HAP-1 (cell line): Measurements from ENCODE around the gene STK17B.
"Not testable (repeated sequence)": the region's sequence is repeated elsewhere in the genome, so short reads cannot be mapped to it uniquely, and the experiment has no call there.

ENCODE experiments used
- DNase-seq, 2 experiments: peaks; one replicate each; pipeline ENCODE4 v3.0.0-alpha.2; 2016 to 2020; ENCODE audit warnings: low spot score in 2 of 2
- H3K27me3 ChIP-seq: fragments of 250-450 bp; sonication (Bioruptor Pico); 2 replicates; pipeline ENCODE4 v1.5.1; 2020; ENCODE audit warnings: low read depth, mild to moderate bottlenecking, moderate library complexity
- H3K36me3 ChIP-seq: fragments of 250-450 bp; sonication (Bioruptor Pico); replicated peaks from 2 replicates; pipeline ENCODE4 v1.5.1; 2020; ENCODE audit warnings: mild to moderate bottlenecking
- H3K4me1 ChIP-seq: fragments of 250-450 bp; sonication (Bioruptor Pico); 2 replicates; pipeline ENCODE4 v1.5.1; 2020; ENCODE audit warnings: mild to moderate bottlenecking
- H3K4me3 ChIP-seq: fragments of 250-450 bp; sonication (Bioruptor Pico); 2 replicates; pipeline ENCODE4 v1.5.1; 2020; ENCODE audit warnings: mild to moderate bottlenecking, moderate library complexity
- H3K9me3 ChIP-seq: fragments of 250-450 bp; sonication (Bioruptor Pico); 2 replicates; pipeline ENCODE4 v1.5.1; 2020; ENCODE audit warnings: mild to moderate bottlenecking, moderate library complexity
- in situ Hi-C: fragments of 300-500 bp; cut with MboI; formaldehyde crosslinking; loops from 3 replicates; pipeline ENCODE4 v1.14.3; 2020; ENCODE audit warnings: low sequenced_read_pairs, inconsistent platforms, mixed read lengths

The STK17B gene

DNA sequence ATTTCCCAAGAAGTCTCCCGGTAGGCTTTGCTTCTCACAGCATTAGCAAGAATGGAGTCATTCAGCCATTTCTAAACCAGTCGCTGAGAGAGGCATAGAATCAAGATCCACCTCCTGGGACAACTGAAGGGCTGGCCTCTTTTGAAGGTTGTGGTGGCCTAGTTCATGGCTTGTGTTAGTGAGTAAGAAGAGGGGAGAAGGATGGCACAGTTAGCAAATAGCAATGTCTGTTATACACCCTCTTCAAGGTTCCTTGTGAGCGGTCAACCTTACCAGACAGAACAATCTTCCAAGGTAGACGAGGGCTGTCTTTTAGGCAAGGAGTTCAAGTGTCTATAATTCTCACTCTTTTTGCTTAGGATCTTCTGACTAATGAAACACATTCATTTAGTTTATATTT is 67.3 kb downstream of the STK17B start:
- H3K27me3 ChIP-seq: no peaks in the 10 kb centered on the region
- no peak for DNase-seq
- H3K9me3 ChIP-seq: no peaks in the 10 kb centered on the region
- H3K4me1 ChIP-seq: no peaks in the 10 kb centered on the region
- H3K4me3 ChIP-seq: no peak overlapping the region
- in situ Hi-C loops: no loop called here
- no peaks in the 10 kb centered on the region for H3K36me3 ChIP-seq

DNA sequence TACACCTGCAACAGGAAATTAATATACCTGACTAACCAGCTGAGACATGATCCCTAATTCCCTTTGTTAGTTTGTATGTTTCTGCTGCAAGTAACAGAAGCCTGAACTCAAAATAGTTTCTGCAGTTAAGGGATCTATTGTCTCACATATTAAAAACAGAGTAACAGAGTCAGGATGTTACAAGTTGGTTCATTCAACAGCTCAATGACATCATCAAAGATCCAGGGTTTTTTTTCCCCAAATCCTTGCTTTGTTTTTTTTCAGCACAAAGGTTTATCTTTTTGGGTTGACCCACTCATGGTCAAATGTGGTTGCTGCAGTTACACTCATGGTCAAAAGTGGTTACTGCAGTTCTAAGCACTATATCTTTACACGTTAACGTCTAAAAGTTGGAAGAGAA is 67.8 kb downstream of the STK17B start:
- Histone ChIP-seq H3K36me3 (no peaks in the 10 kb centered on the region), H3K4me3 (no peak overlapping the region), H3K9me3 (no peaks in the 10 kb centered on the region), H3K27me3 (no peaks in the 10 kb centered on the region), H3K4me1 (no peaks in the 10 kb centered on the region)
- no peak for DNase-seq
- in situ Hi-C loops: no loop called here

DNA sequence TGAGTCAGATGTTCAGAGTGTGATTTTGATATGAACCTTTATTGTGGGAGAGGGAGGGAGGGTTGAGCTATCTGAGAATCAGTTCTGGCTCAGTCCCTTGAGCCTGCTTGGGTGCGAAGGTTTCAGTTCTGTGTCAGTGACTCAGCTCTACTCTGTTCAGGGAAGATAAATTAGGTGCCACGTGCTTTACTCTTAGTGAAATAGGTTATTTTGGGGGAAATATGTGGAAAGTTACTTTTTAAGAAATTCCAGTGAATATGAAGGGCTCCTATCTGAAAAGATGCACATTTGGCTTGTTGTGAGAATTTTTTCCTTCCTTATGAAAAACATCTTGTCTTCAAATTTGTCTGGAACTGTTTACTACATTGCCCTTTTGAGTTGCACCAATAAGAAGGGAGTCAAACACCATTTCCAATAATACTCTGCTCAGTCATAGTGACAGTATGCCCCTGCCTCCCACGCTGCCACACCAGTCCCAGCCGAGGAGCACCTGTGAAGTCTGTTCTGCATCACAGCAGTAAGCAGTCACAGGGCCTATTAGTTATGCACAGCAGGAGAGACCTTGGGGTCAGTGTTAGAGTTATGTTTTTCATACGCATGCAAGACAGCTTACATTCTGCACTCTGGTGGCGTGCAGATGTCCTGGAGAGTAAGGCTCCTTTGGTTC is 69.9 kb downstream of the STK17B start:
- Histone ChIP-seq H3K4me1 (peaks cover 3% of the 10 kb centered on the region; the same call in 1 of the 2 replicates), H3K36me3 (no peaks in the 10 kb centered on the region), H3K27me3 (no peaks in the 10 kb centered on the region), H3K9me3 (no peaks in the 10 kb centered on the region), H3K4me3 (no peak overlapping the region)
- no peak for DNase-seq
- in situ Hi-C loops: no loop called here

DNA sequence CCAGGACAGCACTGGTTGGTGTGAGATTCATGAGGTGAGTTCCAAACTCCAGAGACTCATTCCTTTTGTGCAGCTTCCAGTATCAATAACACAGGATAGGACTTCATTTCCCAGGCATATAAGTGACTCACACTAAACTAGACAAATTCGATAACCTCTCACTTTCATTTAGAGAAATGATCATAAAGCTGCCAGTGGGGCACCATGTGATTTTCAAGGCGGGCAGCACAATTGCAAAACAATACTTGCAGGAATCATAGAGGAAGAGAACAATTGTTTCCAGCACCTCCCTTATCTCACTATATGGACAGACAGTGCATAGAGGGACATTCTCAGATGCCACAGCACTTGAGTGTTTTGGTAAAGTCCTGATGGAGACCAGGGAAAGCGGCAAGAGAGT is 71.5 kb downstream of the STK17B start:
- Histone ChIP-seq H3K4me1 (peaks cover 3% of the 10 kb centered on the region; the same call in 1 of the 2 replicates), H3K4me3 (no peak overlapping the region), H3K9me3 (no peaks in the 10 kb centered on the region), H3K36me3 (no peaks in the 10 kb centered on the region), H3K27me3 (no peaks in the 10 kb centered on the region)
- in situ Hi-C loops: no loop called here
- DNase-seq: no peak

DNA sequence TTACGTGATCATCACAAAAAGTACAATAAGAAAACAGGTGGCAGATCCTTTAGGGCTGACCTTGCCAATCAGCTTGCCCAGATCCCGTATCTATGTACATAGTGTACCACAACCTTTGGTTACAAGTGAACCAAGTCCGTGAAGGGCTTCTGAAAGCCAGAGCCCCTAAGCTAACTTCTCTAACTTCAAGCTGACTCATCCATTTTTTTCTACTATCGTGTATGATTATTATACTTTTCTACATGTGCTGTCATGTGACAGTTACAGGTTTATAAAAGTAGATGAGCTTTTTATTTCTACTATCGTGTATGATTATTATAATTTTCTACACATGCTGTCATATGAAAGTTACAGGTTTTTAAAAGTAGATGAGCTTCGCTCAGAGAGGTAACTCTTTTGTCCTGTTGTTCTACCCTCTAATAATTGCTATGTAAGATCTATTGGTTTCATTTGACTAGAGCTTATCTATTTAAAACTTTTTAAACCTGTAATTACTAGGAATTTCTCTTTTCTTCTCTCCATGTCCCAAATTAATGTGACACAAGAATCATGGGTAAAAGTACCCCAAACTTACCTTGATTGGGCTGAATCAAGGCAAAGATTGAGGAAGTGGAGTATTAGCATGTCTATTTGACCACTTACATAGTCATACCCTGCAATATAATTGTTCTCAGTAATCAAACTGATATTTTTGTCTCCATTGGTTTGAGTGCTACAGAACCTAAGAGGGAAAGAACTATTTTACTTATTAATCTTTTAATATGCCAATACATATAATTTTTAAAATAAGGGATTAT is 73.3 kb downstream of the STK17B start:
- in situ Hi-C loops: no loop called here
- Histone ChIP-seq H3K9me3 (no peaks in the 10 kb centered on the region), H3K4me1 (peaks cover 3% of the 10 kb centered on the region; the same call in 1 of the 2 replicates), H3K4me3 (no peak overlapping the region), H3K36me3 (no peaks in the 10 kb centered on the region), H3K27me3 (no peaks in the 10 kb centered on the region)
- no peak for DNase-seq

DNA sequence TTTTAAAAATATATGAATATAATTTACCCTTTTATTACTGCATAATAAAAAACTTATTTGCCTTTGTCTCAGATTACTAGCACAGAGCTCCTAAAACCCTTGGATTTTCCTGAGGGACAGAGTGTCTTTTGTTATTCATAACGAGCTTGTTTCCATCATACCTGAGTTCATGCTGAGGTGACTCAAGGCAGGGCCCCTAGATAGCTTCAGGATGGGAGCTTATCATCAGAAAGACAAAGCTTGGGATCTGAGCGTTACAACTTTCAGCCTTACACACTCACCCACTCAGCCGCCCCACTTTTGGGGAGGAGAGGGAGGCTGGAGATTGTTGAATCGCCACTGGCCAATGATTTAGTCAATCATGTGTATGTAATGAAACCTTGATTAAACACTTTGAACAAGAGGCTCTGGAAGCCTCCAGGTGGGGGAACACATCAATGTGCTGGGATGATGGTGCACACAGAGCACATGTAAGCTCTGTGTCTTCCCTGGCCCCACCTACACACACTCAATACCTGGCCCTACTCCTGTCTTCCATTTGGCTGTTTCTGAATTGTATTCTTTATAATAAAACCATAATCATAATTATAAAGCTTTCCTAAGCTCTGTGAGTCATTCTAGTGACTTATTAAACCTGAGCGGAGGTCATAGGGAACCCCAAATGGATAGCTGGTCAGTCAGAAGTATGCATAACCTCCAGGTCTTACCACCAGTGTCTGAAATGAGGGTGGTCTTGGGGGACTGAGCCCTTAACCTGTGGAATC is 74.2 kb downstream of the STK17B start:
- H3K9me3 ChIP-seq: no peaks in the 10 kb centered on the region
- no peak overlapping the region for H3K4me3 ChIP-seq
- in situ Hi-C loops: no loop called here
- no peaks in the 10 kb centered on the region for H3K36me3 ChIP-seq
- H3K4me1 ChIP-seq: peaks cover 3% of the 10 kb centered on the region; the same call in 1 of the 2 replicates
- peak in 1 of 2 experiments; percentile 15 for DNase-seq
- H3K27me3 ChIP-seq: no peaks in the 10 kb centered on the region

DNA sequence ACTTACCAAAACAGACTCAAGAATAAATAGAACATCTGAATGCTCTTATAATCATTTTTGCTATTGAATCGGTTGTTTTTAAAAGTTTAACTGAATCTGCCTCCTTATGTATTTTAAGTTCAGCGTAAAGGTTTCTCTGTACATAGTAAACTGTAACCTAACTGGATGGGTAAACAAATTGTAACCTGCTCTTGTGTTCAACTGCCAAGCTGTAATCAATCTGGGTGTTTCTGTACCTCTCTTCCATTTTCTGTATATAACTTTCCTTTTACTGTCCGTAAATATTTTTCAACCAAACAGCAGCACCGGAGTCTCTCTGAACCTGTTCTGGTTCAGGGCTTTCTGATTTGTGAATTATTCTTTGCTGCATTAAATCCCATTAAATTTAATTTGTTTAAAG is 75.1 kb downstream of the STK17B start:
- in situ Hi-C loops: no loop called here
- Histone ChIP-seq H3K27me3 (no peaks in the 10 kb centered on the region), H3K4me1 (peaks cover 3% of the 10 kb centered on the region; the same call in 1 of the 2 replicates), H3K4me3 (no peak overlapping the region), H3K36me3 (no peaks in the 10 kb centered on the region), H3K9me3 (no peaks in the 10 kb centered on the region)
- no peak for DNase-seq

DNA sequence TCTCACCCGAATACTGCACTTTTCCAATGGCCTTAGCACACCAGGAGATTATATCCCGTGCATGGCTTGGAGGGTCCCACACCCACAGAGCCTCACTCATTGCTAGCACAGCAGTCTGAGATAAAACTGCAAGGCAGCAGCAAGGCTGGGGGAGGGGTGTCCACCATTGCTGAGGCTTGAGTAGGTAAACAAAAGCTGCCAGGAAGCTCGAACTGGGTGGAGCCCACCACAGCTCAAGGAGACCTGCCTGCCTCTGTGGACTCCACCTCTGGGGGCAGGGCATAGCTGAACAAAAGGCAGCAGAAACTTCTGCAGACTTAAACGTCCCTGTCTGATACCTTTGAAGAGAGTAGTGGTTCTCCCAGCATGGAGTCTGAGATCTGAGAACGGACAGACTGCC is 81.9 kb downstream of the STK17B start:
- in situ Hi-C loops, H3K36me3 ChIP-seq, H3K27me3 ChIP-seq, H3K4me1 ChIP-seq, H3K4me3 ChIP-seq, H3K9me3 ChIP-seq: not testable (repeated sequence)
- DNase-seq: peak in 1 of 2 experiments; percentile 13

DNA sequence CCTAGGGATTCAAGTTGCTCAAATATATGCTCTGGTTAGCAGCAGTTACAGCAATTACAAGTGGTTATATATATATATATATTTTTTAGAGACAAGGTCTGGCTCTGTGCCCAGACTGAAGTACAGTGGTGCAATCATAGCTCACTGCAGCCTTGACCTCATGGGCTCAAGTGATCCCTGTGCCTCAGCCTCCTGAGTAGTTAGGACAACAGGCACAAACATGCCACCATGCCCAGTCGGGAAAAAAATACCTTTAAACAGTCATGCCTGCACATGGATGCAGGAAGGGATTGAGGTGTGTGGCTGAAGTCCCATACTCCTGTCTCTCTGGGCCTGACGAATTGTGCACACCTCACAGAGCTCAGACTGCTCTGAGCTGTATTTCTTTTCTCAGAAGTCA is 83.2 kb downstream of the STK17B start:
- Histone ChIP-seq H3K36me3 (no peaks in the 10 kb centered on the region), H3K27me3 (no peaks in the 10 kb centered on the region), H3K4me3 (no peak overlapping the region), H3K4me1 (no peaks in the 10 kb centered on the region), H3K9me3 (no peaks in the 10 kb centered on the region)
- in situ Hi-C loops: no loop called here
- DNase-seq: no peak

DNA sequence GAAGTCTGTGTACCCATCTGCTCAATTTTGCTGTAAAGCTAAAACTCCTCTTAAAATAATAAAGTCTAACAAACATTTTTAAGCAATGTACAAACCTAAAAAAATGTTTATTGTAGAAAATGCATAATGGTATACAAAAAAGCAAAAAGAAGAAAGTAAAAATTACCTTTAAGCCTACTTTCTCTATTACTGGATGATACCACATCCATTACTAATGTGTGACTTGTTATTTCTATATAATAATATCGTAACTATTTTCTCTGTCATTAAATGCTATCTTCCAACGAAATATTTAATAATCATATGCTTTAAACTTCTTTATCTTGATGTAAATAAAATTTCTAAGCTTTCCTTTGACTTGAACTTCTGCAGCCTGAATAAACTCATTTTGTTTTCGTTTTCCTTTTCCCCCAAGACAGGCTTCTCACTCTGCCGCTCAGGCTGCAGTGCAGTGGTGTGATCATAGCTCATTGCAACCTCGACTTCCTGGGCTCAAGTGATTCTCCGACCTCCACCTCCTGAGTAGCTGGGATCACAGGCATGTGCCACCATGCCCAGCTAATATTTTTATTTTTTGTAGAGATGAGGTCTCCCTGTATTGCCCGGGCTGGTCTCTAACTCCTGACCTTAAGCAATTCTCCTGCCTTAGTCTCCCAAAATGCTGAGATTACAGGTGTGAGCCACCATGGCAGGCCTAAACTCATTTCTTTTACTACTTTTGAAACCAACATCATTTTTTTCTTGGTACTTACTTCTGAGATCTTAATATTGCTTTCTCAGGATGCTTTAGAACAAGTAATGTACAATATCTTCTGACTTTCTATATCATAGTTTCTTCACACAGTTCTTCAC is 84.6 kb downstream of the STK17B start:
- Histone ChIP-seq H3K4me3 (no peak overlapping the region), H3K4me1 (no peaks in the 10 kb centered on the region), H3K27me3 (no peaks in the 10 kb centered on the region), H3K36me3 (no peaks in the 10 kb centered on the region), H3K9me3 (no peaks in the 10 kb centered on the region)
- DNase-seq: no peak
- in situ Hi-C loops: no loop called here

DNA sequence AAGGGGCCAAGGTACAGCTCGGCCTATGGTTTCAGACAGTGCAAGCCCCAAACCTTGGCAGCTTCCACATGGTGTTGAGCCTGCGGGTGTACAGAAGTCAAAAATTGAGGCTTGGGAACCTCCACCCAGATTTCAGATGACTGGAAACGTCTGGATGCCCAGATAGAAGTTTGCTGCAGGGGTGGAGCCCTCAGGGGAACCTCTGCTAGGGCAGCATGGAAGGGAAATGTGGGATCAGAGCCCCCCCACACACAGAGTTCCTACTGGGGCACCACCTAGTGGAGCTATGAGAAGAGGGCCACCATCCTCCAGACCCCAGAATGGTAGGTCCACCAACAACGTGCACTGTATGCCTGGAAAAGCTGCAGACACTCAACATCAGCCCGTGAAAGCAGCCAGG is 87.8 kb downstream of the STK17B start:
- Histone ChIP-seq H3K9me3 (no peaks in the 10 kb centered on the region), H3K27me3 (no peaks in the 10 kb centered on the region), H3K36me3 (no peaks in the 10 kb centered on the region), H3K4me1 (no peaks in the 10 kb centered on the region), H3K4me3 (no peak overlapping the region)
- no peak for DNase-seq
- in situ Hi-C loops: no loop called here
